ENCODE data around the gene NCS1. TPM values are rescaled to one million over a fixed set of nuclear protein-coding genes. Genes with fewer than 3 reads are reported as not detected.

Gene NCS1
- total RNA-seq, 1 experiment from 2014 or later: 68.7 TPM

GRCh38 chr9:130232899-130233586 is 60.8 kb downstream of the NCS1 start:
- no peaks in the 10 kb centered on the region for H4K20me1 ChIP-seq (ENCODE audit: insufficient read depth)
- no peak overlapping the region for H3K4me2 ChIP-seq (ENCODE audit: low read length)
- ATAC-seq (no peak), DNase-seq (ENCODE audit: low read depth, low spot score) (no peak)
- H3K79me2 ChIP-seq (ENCODE audit: insufficient read depth, low read length): no peaks in the 10 kb centered on the region
- ChIA-PET RAD21 (ENCODE audit: low non-redundant PET in 1 of 2, low total read pairs in 2 of 2, uncharacterized antibody in 2 of 2, unreplicated experiment in 2 of 2) (no interaction called here), CTCF (no interaction called here), POLR2A (no interaction called here)
- intact Hi-C loops (cut with micrococcal nuclease): no loop called here
- H3K9me3 ChIP-seq (ENCODE audit: control insufficient read depth in 1 of 2, insufficient read depth in 1 of 2, low read depth in 1 of 2, low read length in 2 of 2): peaks cover 0 to 1% of the 10 kb centered on the region in 2 experiments; a peak in 1 of 4 replicates
- H2AFZ ChIP-seq (ENCODE audit: low read depth, low read length, poor library complexity, severe bottlenecking): no peak overlapping the region
- H3K36me3 ChIP-seq (ENCODE audit: control insufficient read depth in 1 of 2, insufficient read depth in 2 of 2, low read length in 2 of 2): peaks cover 11 to 15% of the 10 kb centered on the region in 2 experiments; a peak in 3 of 4 replicates
- H3K4me3 ChIP-seq (replicated peaks in 1 of 2; ENCODE audit: low read depth in 1 of 2, low read length in 2 of 2): no peak overlapping the region
- H3K9me2 ChIP-seq (ENCODE audit: insufficient read depth): no peaks in the 10 kb centered on the region
- BruUV-seq (replicated peaks): TSS peak; percentile 27
- H3K4me1 ChIP-seq (ENCODE audit: control insufficient read depth in 1 of 2, insufficient read depth in 2 of 2, low read length in 2 of 2): no peaks in the 10 kb centered on the region
- H3K27ac ChIP-seq (ENCODE audit: low read depth, low read length): no peak overlapping the region
- H3K9ac ChIP-seq (ENCODE audit: low read length): no peak overlapping the region
- no peaks in the 10 kb centered on the region for H3K27me3 ChIP-seq (ENCODE audit: insufficient read depth, low read length)
- TF ChIP-seq ZFX (IDR thresholded peaks at IDR 0.05) (no peak), SIN3A (IDR thresholded peaks at IDR 0.05; ENCODE audit: low read depth) (no peak), SP1 (IDR thresholded peaks at IDR 0.05; ENCODE audit: low read depth) (no peak), ATF3 (IDR thresholded peaks at IDR 0.05) (no peak), CEBPB (IDR thresholded peaks at IDR 0.05; ENCODE audit: low read depth) (no peak), FOSL1 (IDR thresholded peaks at IDR 0.05; ENCODE audit: low read depth) (no peak), TCF7L2 (IDR thresholded peaks at IDR 0.05; ENCODE audit: borderline replicate concordance, extremely low read depth, insufficient read depth, insufficient read length) (no peak), EZH2 (IDR thresholded peaks at IDR 0.05) (no peak), RAD21 (IDR thresholded peaks at IDR 0.05; ENCODE audit: low read depth) (no peak)

- H3K9me3 ChIP-seq (ENCODE audit: control insufficient read depth in 1 of 2, insufficient read depth in 1 of 2, low read depth in 1 of 2, low read length in 2 of 2): no peaks in the 10 kb centered on the region
- no peak overlapping the region for H2AFZ ChIP-seq (ENCODE audit: low read depth, low read length, poor library complexity, severe bottlenecking)
- ChIA-PET RAD21 (ENCODE audit: low non-redundant PET in 1 of 2, low total read pairs in 2 of 2, uncharacterized antibody in 2 of 2, unreplicated experiment in 2 of 2) (no interaction called here), POLR2A (no interaction called here), CTCF (no interaction called here)
- DNase-seq (ENCODE audit: low read depth, low spot score): no peak
- H3K79me2 ChIP-seq (ENCODE audit: insufficient read depth, low read length): no peaks in the 10 kb centered on the region
- no peaks in the 10 kb centered on the region for H4K20me1 ChIP-seq (ENCODE audit: insufficient read depth)
- no peaks in the 10 kb centered on the region for H3K9me2 ChIP-seq (ENCODE audit: insufficient read depth)
- peaks cover 11 to 14% of the 10 kb centered on the region in 2 experiments; a peak in 3 of 4 replicates for H3K36me3 ChIP-seq (ENCODE audit: control insufficient read depth in 1 of 2, insufficient read depth in 2 of 2, low read length in 2 of 2)
- intact Hi-C loops (cut with micrococcal nuclease): no loop called here
- H3K4me1 ChIP-seq (ENCODE audit: control insufficient read depth in 1 of 2, insufficient read depth in 2 of 2, low read length in 2 of 2): no peaks in the 10 kb centered on the region
- no peak overlapping the region for H3K4me3 ChIP-seq (replicated peaks in 1 of 2; ENCODE audit: low read depth in 1 of 2, low read length in 2 of 2)
- H3K4me2 ChIP-seq (ENCODE audit: low read length): no peak overlapping the region
- no peak overlapping the region for H3K27ac ChIP-seq (ENCODE audit: low read depth, low read length)
- ATAC-seq: no peak
- BruUV-seq (replicated peaks): no TSS peak
- no peak overlapping the region for H3K9ac ChIP-seq (ENCODE audit: low read length)
- H3K27me3 ChIP-seq (ENCODE audit: insufficient read depth, low read length): no peaks in the 10 kb centered on the region
- TF ChIP-seq EZH2 (IDR thresholded peaks at IDR 0.05) (no peak), POLR2AphosphoS5 (IDR thresholded peaks at IDR 0.05; ENCODE audit: low read depth, low read length) (no peak), SP1 (IDR thresholded peaks at IDR 0.05; ENCODE audit: low read depth) (no peak), CEBPB (IDR thresholded peaks at IDR 0.05; ENCODE audit: low read depth) (no peak), EGR1 (IDR thresholded peaks at IDR 0.05; ENCODE audit: low read depth) (no peak), FOSL1 (IDR thresholded peaks at IDR 0.05; ENCODE audit: low read depth) (no peak), SRF (IDR thresholded peaks at IDR 0.05; ENCODE audit: low read depth) (no peak), ATF3 (IDR thresholded peaks at IDR 0.05) (no peak), ZNF274 (IDR thresholded peaks at IDR 0.05; ENCODE audit: low read depth, low read length) (no peak), YY1 (IDR thresholded peaks at IDR 0.05; ENCODE audit: extremely low read depth, insufficient replicate concordance, low read depth, low read length) (no peak), POLR2A (IDR thresholded peaks at IDR 0.05; ENCODE audit: borderline replicate concordance, extremely low read depth, insufficient read depth, insufficient read length) (no peak), RAD21 (IDR thresholded peaks at IDR 0.05; ENCODE audit: low read depth) (no peak), EZH2phosphoT487 (IDR thresholded peaks at IDR 0.05; ENCODE audit: borderline replicate concordance) (no peak), JUND (IDR thresholded peaks at IDR 0.05) (no peak)
- TF ChIP-seq, protein P1, sequence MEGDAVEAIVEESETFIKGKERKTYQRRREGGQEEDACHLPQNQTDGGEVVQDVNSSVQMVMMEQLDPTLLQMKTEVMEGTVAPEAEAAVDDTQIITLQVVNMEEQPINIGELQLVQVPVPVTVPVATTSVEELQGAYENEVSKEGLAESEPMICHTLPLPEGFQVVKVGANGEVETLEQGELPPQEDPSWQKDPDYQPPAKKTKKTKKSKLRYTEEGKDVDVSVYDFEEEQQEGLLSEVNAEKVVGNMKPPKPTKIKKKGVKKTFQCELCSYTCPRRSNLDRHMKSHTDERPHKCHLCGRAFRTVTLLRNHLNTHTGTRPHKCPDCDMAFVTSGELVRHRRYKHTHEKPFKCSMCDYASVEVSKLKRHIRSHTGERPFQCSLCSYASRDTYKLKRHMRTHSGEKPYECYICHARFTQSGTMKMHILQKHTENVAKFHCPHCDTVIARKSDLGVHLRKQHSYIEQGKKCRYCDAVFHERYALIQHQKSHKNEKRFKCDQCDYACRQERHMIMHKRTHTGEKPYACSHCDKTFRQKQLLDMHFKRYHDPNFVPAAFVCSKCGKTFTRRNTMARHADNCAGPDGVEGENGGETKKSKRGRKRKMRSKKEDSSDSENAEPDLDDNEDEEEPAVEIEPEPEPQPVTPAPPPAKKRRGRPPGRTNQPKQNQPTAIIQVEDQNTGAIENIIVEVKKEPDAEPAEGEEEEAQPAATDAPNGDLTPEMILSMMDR (IDR thresholded peaks at IDR 0.05 in 2 of 3, conservative IDR thresholded peaks at IDR 0.05 in 1 of 3; ENCODE audit: borderline replicate concordance in 1 of 3, insufficient read depth in 1 of 3, low read depth in 2 of 3, low read length in 2 of 3): no peak
Measured at GRCh38 chr9:130233587-130233945, 61.4 kb downstream of the NCS1 start.
